GM19452 (cell line): ENCODE results near the gene P3H2.

Source experiments
- ATAC-seq: cut with Tn5 transposase; IDR thresholded peaks from one replicate; pipeline ENCODE4 v1.9.1; 2021; ENCODE audit not compliant: unreplicated experiment

P3H2 gene

GRCh38 chr3:190127195-190127594, 6.5 kb upstream of the P3H2 start:
- ATAC-seq = no peak

- ATAC-seq = no peak
These were observed 4.9 kb upstream of the P3H2 start for GRCh38 chr3:190125436-190126068.

GRCh38 chr3:190124067-190124466, 3.4 kb upstream of the P3H2 start:
- no peak for ATAC-seq

GRCh38 chr3:190122198-190122771, 1.6 kb upstream of the P3H2 start:
- no peak for ATAC-seq

- ATAC-seq = no peak
These were observed 686 bp upstream of the P3H2 start for GRCh38 chr3:190121383-190121782.

GRCh38 chr3:190121061-190121377, 322 bp upstream of the P3H2 start:
- no peak for ATAC-seq

GRCh38 chr3:190119461-190120268, 1.0 kb downstream of the P3H2 start:
- ATAC-seq = no peak

GRCh38 chr3:190118438-190118837, 2.3 kb downstream of the P3H2 start:
- ATAC-seq = no peak

GRCh38 chr3:190117981-190118380, 2.7 kb downstream of the P3H2 start:
- ATAC-seq = no peak

GRCh38 chr3:190116551-190117067, 4.1 kb downstream of the P3H2 start:
- no peak for ATAC-seq

GRCh38 chr3:190110826-190111225, 9.9 kb downstream of the P3H2 start:
- no peak for ATAC-seq

- no peak for ATAC-seq
These were observed 11.3 kb downstream of the P3H2 start for GRCh38 chr3:190109441-190109840.

- no peak for ATAC-seq
These were observed 11.9 kb downstream of the P3H2 start for GRCh38 chr3:190108804-190109203.

GRCh38 chr3:190105876-190106275, 14.8 kb downstream of the P3H2 start:
- no peak for ATAC-seq

GRCh38 chr3:190101320-190102011, 19.2 kb downstream of the P3H2 start:
- ATAC-seq = no peak

GRCh38 chr3:190099099-190099498, 21.6 kb downstream of the P3H2 start:
- no peak for ATAC-seq

- no peak for ATAC-seq
These were observed 23.1 kb downstream of the P3H2 start for GRCh38 chr3:190097617-190098016.

- no peak for ATAC-seq
These were observed 23.7 kb downstream of the P3H2 start for GRCh38 chr3:190097025-190097424.

- ATAC-seq = no peak
These were observed 24.4 kb downstream of the P3H2 start for GRCh38 chr3:190096345-190096744.

GRCh38 chr3:190094160-190094718, 26.5 kb downstream of the P3H2 start:
- no peak for ATAC-seq

- ATAC-seq = no peak
These were observed 28.4 kb downstream of the P3H2 start for GRCh38 chr3:190092250-190092649.
